Astrocyte of the cerebellum (primary cell): ENCODE measurements around the gene ARF1.

ENCODE experiments used
- DNase-seq: peaks from one replicate; pipeline ENCODE4 v3.0.0-alpha.2; 2011; ENCODE audit warnings: low read depth
- H3K4me3 ChIP-seq: 2 replicates; pipeline ENCODE4 v1.5.1; 2011; ENCODE audit warnings: mild to moderate bottlenecking, low read depth, low read length, moderate library complexity
- in situ Hi-C: cut with HindIII; loops from 2 replicates; pipeline ENCODE4 v1.10.0; 2017; ENCODE audit warnings: low sequenced_read_pairs
- TF ChIP-seq, protein P1 (sequence below): IDR thresholded peaks from 2 replicates; pipeline ENCODE4 v1.5.1; 2012; ENCODE audit warnings: low read length, low read depth, moderate library complexity, mild to moderate bottlenecking; ENCODE audit errors: missing control alignments

The ARF1 gene

DNA sequence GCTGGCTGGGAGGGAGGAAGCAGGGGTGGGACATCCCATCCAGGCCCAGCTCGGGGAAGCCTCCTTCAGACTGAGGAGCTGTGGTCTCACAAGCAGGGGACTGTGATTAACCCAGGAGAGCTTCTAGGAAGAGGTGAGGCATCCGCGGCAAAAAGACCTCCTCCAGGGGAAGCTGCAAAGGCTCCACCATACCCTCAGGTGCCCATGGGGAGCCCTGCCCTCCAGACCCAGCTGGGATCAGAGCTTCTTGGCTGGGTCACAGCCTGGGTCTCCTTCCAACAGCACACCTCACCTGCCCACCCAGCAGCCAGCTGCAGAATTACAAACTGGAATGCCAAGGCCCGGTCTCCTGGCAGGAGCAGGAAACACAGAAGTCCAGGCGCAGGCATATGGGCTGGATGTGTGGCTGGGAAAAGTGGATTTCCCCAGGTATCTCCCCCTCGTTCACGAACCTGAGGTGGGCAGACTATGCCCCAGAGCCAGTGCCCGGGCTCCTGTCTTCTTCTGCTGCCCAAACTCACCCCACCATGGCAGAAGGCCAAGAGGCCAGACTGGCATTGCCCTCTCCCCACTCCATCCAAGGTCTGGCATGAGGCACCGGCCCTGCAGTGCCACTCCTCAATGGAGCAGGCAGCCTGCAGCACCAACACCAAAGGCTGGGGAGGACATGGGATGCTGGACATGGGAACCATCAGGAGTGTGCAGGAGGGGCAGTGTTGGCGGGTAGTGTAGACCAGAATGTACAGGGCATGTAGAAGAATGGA lies 15.4 kb upstream of the ARF1 start:
- DNase-seq = no peak
- TF ChIP-seq, protein P1, sequence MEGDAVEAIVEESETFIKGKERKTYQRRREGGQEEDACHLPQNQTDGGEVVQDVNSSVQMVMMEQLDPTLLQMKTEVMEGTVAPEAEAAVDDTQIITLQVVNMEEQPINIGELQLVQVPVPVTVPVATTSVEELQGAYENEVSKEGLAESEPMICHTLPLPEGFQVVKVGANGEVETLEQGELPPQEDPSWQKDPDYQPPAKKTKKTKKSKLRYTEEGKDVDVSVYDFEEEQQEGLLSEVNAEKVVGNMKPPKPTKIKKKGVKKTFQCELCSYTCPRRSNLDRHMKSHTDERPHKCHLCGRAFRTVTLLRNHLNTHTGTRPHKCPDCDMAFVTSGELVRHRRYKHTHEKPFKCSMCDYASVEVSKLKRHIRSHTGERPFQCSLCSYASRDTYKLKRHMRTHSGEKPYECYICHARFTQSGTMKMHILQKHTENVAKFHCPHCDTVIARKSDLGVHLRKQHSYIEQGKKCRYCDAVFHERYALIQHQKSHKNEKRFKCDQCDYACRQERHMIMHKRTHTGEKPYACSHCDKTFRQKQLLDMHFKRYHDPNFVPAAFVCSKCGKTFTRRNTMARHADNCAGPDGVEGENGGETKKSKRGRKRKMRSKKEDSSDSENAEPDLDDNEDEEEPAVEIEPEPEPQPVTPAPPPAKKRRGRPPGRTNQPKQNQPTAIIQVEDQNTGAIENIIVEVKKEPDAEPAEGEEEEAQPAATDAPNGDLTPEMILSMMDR = no peak
- in situ Hi-C loops = no loop called here
- no peak overlapping the region for H3K4me3 ChIP-seq

DNA sequence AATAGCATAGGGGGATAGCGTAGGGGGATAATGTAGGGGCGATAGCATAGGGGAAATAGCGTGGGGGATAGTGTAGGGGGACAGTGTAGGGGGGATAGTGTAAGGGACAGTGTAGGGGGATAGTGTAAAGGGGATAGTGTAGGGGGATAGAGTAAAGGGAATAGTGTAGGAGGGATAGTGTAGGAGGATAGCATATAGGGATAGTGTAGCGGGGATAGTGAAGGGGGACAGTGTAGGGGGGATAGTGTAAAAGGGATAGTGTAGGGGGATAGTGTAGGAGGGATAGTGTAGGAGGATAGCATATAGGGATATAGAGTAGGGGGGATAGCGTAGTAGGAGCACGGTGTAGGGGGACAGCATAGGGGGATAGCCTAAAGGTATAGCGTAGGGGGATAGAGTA lies 14.1 kb upstream of the ARF1 start:
- TF ChIP-seq, protein P1 = no peak

DNA sequence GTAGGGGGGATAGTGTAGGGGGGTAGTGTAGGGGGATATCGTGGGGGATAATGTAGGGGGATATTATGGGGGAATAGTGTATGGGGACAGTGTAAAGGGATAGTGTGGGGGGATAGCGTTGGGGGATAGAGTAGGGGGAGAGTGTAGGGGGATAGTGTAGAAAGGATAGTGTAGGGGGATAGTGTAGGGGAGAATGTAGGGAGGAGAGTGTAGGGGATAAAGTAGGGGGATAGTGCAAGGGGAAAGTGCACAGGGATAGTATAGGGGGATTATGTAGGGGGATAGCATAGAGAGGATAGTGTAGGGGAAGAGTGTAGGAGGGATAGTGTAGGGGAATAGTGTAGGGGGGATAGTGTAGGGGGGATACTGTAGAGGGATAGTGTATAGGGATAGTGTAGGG lies 12.3 kb upstream of the ARF1 start:
- H3K4me3 ChIP-seq = no peak overlapping the region
- no peak for DNase-seq
- in situ Hi-C loops = no loop called here
- TF ChIP-seq, protein P1 = no peak

More for the DNA sequence above, 14.1 kb upstream of the ARF1 start:
- no peak for DNase-seq
- no peak overlapping the region for H3K4me3 ChIP-seq
- in situ Hi-C loops = no loop called here

GRCh38 chr1:228070851-228071250 lies 11.7 kb upstream of the ARF1 start:
- no peak overlapping the region for H3K4me3 ChIP-seq
- TF ChIP-seq, protein P1 = no peak
- no peak for DNase-seq
- in situ Hi-C loops = no loop called here

DNA sequence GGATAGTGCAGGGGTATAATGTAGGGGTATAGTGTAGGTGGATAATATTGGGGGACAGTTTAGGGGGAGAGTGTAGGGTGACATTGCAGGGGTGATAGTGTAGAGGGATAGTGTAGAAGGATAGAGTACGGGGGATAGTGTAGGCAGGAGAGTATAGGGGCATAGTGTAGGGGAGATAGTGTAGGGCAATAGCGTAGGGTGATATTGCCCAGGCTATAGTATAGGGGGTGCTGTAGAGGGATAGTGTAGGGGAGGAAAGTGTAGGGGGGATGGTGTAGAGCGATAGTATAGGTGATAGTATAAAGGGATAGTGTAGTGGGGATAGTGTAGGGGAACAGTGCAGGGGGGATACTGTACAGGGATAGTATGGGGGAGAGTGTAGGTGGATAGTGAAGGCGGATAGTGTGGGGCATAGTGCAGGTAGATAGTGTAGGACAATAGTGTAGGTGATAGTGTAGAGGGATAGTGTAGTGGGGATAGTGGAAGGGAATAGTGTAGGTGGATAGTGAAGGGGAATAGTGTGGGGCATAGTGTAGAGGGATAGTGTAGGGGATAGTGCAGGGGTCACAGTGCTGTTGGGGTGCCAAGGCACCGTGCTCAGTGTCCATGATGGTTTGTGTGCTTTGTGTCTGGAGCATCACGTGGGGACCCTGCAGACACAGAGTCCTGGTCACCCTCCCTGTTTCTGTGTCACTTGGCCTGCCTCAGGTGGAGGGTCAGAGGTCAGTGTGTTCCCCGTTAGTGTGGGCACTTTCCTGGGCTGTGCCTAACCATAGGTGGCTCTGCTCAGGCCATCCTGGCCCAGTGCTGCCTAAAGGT lies 10.5 kb upstream of the ARF1 start:
- DNase-seq = no peak
- in situ Hi-C loops = no loop called here
- no peak overlapping the region for H3K4me3 ChIP-seq
- TF ChIP-seq, protein P1 = no peak

- no peak for DNase-seq
- in situ Hi-C loops = no loop called here
- H3K4me3 ChIP-seq = no peak overlapping the region
- TF ChIP-seq, protein P1 = no peak
These were observed 9.9 kb upstream of the ARF1 start for GRCh38 chr1:228072658-228073043.
